HG03575 (cell line): ENCODE measurements around the gene GRHL1.
"Not testable (repeated sequence)": the region's sequence is repeated elsewhere in the genome, so short reads cannot be mapped to it uniquely, and the experiment has no call there.

Source experiments
- ATAC-seq: cut with Tn5 transposase; IDR thresholded peaks from one replicate; pipeline ENCODE4 v1.9.1; 2021; ENCODE audit not compliant: unreplicated experiment, insufficient number of reproducible peaks, low FRiP score; ENCODE audit errors: extremely low read depth

Gene GRHL1

DNA sequence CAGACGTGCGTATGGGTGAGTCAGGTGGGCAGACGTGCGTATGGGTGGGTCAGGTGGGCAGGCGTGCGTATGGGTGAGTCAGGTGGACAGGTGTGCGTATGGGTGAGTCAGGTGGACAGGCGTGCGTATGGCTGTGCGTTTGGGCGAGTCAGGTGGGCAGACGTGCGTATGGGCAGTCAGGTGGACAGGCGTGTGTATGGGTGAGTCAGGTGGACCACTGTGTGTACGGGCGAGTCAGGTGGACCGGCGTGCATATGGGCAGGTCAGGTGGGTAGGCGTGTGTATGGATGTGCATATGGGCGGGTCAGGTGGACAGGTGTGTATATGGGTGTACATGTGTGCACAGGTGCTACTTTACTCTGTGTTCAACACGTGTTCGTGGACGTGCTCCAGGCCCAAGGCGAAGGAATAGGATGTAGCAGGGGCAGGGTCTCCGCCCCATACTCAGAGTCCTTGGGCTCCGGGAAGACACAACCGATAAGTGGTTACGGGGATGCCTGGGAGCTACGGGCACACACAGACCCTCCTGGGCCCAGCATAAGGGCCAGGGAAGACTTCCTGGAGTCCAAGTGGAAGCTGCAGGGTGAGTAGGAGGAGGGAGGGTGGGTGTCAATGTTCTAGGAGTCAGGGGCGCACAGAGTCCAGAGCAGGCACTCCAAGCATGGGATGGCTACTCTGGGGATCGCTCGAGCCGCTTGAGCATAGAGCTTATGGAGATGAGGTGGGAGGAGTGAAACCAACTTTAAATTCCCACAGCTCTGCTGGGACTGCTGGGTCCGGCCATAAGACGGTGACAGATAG lies 64.7 kb downstream of the GRHL1 start:
- ATAC-seq: no peak

DNA sequence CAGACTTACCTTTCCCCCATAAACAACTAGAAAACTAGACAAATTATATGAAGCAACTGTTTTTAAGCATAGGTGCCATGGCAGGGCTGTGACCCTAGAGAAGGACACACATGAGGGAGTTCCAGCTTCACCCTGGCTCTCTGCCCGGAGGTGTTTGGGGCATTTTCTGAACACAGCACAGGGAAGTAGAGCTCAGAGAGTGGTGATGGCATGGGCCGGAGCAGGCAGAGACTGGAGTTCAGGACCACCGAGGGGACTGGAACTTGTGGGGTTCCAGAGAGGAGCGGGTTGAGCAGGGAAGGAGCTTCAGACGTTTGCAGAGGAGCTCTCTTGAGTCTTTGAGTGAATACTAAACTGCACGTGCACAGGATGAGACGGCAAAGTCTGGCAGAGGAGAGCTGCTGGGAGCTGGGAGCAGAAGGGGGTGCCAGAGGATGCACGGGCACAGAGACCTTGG lies 65.3 kb downstream of the GRHL1 start:
- ATAC-seq: no peak

DNA sequence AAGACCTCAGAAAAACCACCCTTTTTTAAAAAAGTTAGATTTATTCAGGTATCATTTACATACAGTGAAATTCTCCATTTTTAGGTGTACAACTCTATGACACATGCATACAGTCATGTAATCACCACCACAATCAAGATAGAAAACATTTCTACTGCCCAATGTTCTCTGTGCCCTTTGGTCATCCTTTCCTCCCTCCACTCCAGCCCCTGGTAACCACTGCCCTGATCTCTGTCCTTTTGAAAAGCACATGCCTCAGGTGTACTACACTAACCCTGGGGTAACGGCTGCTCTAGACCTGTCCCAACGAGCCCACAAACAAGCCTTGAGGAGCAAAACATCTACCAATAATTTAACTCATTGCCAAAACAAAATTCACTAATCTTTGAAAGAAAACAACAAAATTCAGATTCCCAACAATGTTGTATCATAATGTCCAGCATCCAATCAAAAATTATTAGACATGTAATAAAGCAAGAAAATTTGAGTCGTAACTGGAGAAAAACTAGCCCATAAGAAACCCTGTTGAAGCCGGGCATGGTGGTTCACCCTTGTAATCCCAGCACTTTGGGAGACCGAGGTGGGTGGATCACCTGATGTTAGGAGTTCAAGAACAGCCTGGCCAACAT lies 65.9 kb downstream of the GRHL1 start:
- ATAC-seq: no peak

DNA sequence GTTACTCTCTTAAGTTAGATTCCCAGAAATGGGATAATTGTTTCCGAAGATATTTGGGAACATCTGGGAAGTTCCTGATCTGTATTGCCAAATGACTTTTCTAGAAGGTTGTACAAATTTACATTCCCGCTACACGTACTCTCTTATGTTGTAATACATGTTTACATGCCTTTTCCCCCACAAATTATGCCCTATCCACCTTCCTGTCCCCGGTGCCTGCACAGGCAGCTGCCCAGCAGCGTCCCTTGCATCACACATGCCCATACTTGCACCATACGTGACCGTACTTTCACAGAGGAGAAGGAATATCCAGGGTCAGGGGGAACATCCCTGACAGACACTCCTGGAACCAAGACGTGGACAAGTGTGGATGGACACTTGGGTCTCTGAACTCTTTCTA lies 67.7 kb downstream of the GRHL1 start:
- ATAC-seq: no peak

- no peak for ATAC-seq
Observed at GRCh38 chr2:10019602-10020400, 68.3 kb downstream of the GRHL1 start.

- no peak for ATAC-seq
Observed at GRCh38 chr2:10022041-10022421, 70.5 kb downstream of the GRHL1 start.

- ATAC-seq: no peak
Observed at GRCh38 chr2:10022445-10022844, 71.0 kb downstream of the GRHL1 start.

DNA sequence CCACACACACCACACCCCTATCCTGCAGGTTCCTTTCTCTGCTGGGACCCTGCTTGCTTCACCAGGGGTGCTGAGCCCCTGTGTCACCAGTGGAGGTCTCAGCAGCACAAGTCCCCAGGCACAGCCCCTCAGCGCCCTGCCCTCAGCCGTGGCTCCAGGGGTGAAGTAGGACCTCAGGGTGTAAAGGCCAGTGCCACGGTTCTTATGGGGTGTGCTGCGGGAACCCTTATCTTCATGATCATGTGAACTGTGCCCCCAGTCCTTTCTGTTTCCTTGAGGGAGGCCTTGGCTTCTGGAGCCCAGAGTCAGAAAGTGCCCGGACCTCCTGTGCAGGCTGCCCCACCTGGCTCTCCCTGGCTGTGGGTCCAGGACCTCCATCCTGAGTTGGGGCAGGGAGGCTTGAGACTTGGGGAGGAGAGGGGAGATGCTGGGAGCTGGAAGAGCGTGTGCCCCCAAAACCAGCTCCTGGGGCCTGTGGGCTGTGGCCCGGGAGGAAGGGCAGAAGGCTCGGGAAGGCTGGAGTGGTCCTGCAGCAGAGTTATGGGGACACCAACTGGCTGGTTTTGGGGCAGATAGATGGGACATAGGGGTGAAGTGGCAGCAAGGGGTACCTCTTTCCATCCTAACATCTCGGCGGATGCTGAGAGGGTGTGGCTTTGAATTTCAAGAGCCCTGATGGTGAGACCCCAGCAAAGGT lies 71.6 kb downstream of the GRHL1 start:
- ATAC-seq: no peak

DNA sequence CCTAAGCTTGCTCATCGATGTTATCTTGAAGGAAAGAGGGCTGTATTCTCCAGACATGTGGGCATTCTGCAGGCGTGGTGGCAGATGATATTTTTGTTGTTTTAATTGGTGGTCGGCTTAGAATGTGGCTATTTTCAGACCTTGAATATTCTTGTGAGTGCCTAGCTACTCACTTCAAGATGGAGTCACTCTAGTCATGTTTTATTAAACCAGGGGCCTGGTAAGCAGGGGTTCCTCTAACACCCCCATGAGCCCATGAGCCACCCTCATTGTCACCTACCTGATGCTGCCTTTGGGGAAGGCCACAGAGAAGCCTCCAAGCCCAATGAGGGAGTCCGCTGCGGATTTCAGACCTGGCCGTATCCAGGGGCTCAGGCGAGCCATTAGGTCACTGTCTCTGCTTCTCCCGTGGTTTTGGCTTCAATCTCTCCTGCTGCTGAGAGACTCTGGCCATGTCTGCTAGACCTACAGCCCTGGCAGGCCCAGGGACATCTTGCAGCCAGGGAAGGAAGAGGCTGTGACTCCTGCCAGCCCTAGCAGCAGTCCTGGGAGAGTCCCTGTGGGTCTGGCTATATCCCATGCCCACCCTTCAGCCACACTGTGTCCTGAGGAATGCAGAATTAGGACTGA lies 75.6 kb downstream of the GRHL1 start:
- ATAC-seq: no peak

DNA sequence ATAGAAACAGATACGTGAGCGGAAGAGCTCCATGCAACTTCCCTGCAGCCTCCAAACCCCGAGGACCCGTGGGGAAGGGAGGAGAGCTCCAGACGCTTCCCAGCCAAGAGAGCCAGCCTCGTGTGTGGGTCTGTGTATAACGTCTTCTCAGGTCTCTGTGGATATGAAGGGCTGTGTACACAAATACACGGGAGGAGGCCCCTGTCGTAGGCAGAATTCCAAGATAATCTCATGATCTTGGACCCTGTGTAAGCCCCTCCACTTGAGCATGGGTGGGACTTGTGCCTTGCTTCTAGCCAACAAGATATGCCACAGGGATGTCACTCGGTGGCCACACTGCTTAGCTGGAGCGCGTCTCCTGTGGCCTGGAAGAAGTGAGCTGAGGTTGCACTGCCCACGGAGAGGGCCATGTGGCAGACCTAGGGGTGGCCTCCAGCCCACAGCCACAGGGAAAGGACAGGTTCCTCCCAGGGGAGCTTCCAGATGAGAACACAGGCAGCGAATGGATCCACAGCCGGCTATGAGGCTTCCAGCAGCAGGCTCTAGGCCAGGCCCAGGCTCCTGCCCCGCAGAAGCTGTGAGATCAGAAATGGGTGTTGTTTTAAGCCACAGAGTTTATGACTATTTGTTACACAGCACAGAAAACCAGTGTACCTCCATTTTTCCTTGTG lies 76.3 kb downstream of the GRHL1 start:
- no peak for ATAC-seq

- no peak for ATAC-seq
Observed at GRCh38 chr2:10028407-10028987, 77.0 kb downstream of the GRHL1 start.

DNA sequence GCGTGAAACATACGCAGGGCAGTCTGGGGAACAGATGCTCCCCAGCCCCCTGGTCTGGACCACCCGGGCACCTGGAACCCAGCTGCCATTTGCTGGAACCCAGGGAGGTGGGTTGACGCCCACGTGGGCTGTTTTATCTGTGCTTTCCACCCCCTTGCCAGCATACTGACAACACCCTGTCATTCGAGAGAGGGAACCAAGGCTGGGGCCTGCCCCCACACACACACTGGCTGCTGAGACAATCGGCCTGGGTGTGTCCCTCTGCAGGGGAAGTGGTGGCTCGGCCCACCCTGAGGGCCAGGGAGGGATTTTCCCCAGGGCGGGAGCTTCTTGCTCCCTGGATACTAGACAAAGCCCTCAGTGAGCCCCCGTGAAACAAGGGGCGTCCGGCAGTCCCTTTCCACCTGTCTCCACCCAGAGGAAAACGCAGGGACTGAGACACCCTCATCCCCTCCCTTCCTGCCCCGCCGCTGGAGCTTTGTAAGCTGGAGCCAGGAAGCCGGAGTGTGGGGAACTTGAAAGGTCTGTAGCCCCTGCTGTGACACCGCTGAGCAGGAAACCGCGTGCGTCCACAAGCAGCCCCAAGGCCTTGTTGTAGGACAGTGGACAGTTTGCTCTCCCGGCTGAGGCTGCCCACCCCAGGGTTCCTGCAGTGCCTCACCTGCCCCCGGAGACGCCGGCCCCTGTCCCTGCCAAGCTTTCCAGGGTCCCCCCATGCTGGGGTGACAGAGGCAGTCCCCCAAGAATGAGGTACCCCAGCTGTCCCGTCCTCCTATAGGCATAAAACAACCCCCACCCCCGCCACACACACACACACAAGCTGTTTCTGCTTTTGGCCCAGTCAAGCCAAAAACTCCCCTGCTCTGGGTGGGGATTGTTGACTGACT lies 77.7 kb downstream of the GRHL1 start:
- no peak for ATAC-seq

GRCh38 chr2:10029875-10030223 lies 78.4 kb downstream of the GRHL1 start:
- ATAC-seq: no peak

DNA sequence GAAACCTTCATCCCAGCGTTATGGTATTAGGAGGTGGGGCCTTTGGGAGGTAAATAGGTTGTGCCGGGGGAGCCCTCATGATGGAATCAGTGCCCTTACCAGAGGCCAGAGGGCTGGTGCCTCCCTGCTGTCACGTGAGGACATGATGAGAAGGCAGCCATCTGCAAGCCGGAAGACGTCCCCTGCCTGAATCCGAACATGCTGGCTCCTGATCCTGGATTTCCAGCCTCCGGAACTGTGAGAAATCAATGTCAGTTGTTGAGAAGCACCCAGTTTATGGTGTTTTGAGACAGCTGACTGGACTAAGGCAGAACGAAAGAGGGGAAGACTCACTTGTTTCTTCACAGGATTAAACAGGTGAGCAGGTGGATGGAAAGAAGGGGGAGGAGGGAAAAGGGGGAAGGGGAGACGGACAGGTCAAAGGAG lies 78.8 kb downstream of the GRHL1 start:
- no peak for ATAC-seq

GRCh38 chr2:10030798-10031197 lies 79.3 kb downstream of the GRHL1 start:
- not testable (repeated sequence) for ATAC-seq

GRCh38 chr2:10031886-10032745 lies 80.6 kb downstream of the GRHL1 start:
- no peak for ATAC-seq
